ENCODE results near the gene FETUB.
A peak's percentile ranks its signal among the peaks of the same experiment; 100 is the strongest.

The FETUB gene

GRCh38 chr3:186637686-186638085 is 2.5 kb upstream of the FETUB start:
- CTCF ChIA-PET: no interaction called here

GRCh38 chr3:186638259-186638658 is 1.9 kb upstream of the FETUB start:
- no peaks in the 10 kb centered on the region for H3K4me1 ChIP-seq (ENCODE audit: control extremely low read depth in 1 of 4, control insufficient read depth in 4 of 4, insufficient read depth in 4 of 4, low read length in 3 of 4)
- no peak for DNase-seq
- H3K27me3 ChIP-seq (replicated peaks in 2 of 5; ENCODE audit: control insufficient read depth in 4 of 5, insufficient read depth in 5 of 5, low read length in 4 of 5): peaks cover 0 to 5% (median 3%) of the 10 kb centered on the region in 5 experiments
- 100% methylated on average over 2 of the region's 2 CpGs for WGBS (ENCODE audit: insufficient coverage)
- H3K36me3 ChIP-seq (ENCODE audit: control insufficient read depth in 4 of 4, insufficient read depth in 4 of 4, low read length in 3 of 4): no peaks in the 10 kb centered on the region
- ChIA-PET POLR2A (no interaction called here), CTCF (no interaction called here)
- no peak overlapping the region for H3K27ac ChIP-seq (ENCODE audit: insufficient read depth in 1 of 2, low read depth in 1 of 2, low read length in 2 of 2, poor library complexity in 1 of 2, severe bottlenecking in 2 of 2)
- no peak overlapping the region for H3K4me3 ChIP-seq (ENCODE audit: control insufficient read depth in 1 of 7, extremely low read depth in 1 of 7, insufficient read depth in 4 of 7, low read depth in 2 of 7, low read length in 6 of 7)
- H3K9me3 ChIP-seq (ENCODE audit: control extremely low read depth in 1 of 5, control insufficient read depth in 4 of 5, insufficient read depth in 2 of 5, low read depth in 1 of 5, low read length in 4 of 5): no peaks in the 10 kb centered on the region

More at GRCh38 chr3:186637686-186638085, 2.5 kb upstream of the FETUB start:
- H3K4me1 ChIP-seq (ENCODE audit: control extremely low read depth in 1 of 4, control insufficient read depth in 4 of 4, insufficient read depth in 4 of 4, low read length in 3 of 4): no peaks in the 10 kb centered on the region
- POLR2A ChIA-PET: no interaction called here
- H3K27me3 ChIP-seq (replicated peaks in 2 of 5; ENCODE audit: control insufficient read depth in 4 of 5, insufficient read depth in 5 of 5, low read length in 4 of 5): peaks cover 0 to 4% (median 2%) of the 10 kb centered on the region in 5 experiments
- 86% methylated on average over 2 of the region's 3 CpGs for WGBS (ENCODE audit: insufficient coverage)
- no peak overlapping the region for H3K4me3 ChIP-seq (ENCODE audit: control insufficient read depth in 1 of 7, extremely low read depth in 1 of 7, insufficient read depth in 4 of 7, low read depth in 2 of 7, low read length in 6 of 7)
- H3K36me3 ChIP-seq (ENCODE audit: control insufficient read depth in 4 of 4, insufficient read depth in 4 of 4, low read length in 3 of 4): no peaks in the 10 kb centered on the region
- H3K9me3 ChIP-seq (ENCODE audit: control extremely low read depth in 1 of 5, control insufficient read depth in 4 of 5, insufficient read depth in 2 of 5, low read depth in 1 of 5, low read length in 4 of 5): no peaks in the 10 kb centered on the region
- no peak overlapping the region for H3K27ac ChIP-seq (ENCODE audit: insufficient read depth in 1 of 2, low read depth in 1 of 2, low read length in 2 of 2, poor library complexity in 1 of 2, severe bottlenecking in 2 of 2)
- DNase-seq: no peak

GRCh38 chr3:186640473-186640818 is 247 bp downstream of the FETUB start:
- H3K4me1 ChIP-seq (ENCODE audit: control extremely low read depth in 1 of 4, control insufficient read depth in 4 of 4, insufficient read depth in 4 of 4, low read length in 3 of 4): no peaks in the 10 kb centered on the region
- H3K9me3 ChIP-seq (ENCODE audit: control extremely low read depth in 1 of 5, control insufficient read depth in 4 of 5, insufficient read depth in 2 of 5, low read depth in 1 of 5, low read length in 4 of 5): no peaks in the 10 kb centered on the region
- H3K27me3 ChIP-seq (replicated peaks in 2 of 5; ENCODE audit: control insufficient read depth in 4 of 5, insufficient read depth in 5 of 5, low read length in 4 of 5): peaks cover 0 to 5% (median 3%) of the 10 kb centered on the region in 5 experiments
- H3K4me3 ChIP-seq (ENCODE audit: control insufficient read depth in 1 of 7, extremely low read depth in 1 of 7, insufficient read depth in 4 of 7, low read depth in 2 of 7, low read length in 6 of 7): no peak overlapping the region
- ChIA-PET POLR2A (no interaction called here), CTCF (interaction anchor here (2.3 kb wide), 1 partner anchor 23 kb away, joined by 7 read pairs; no protein-coding TSS in a partner anchor)
- WGBS (ENCODE audit: insufficient coverage): 89% methylated on average over 7 of the region's 9 CpGs
- no peak overlapping the region for H3K27ac ChIP-seq (ENCODE audit: insufficient read depth in 1 of 2, low read depth in 1 of 2, low read length in 2 of 2, poor library complexity in 1 of 2, severe bottlenecking in 2 of 2)
- H3K36me3 ChIP-seq (ENCODE audit: control insufficient read depth in 4 of 4, insufficient read depth in 4 of 4, low read length in 3 of 4): no peaks in the 10 kb centered on the region
- no peak for DNase-seq

- CTCF ChIA-PET: interaction anchor here (1.5 to 2.3 kb wide), 2 partner anchors 11 to 24 kb away, joined by 3 to 7 read pairs; no protein-coding TSS in a partner anchor
- peaks cover 0 to 5% (median 2%) of the 10 kb centered on the region in 5 experiments for H3K27me3 ChIP-seq (replicated peaks in 2 of 5; ENCODE audit: control insufficient read depth in 4 of 5, insufficient read depth in 5 of 5, low read length in 4 of 5)
- POLR2A ChIA-PET: no interaction called here
- no peak overlapping the region for H3K27ac ChIP-seq (ENCODE audit: insufficient read depth in 1 of 2, low read depth in 1 of 2, low read length in 2 of 2, poor library complexity in 1 of 2, severe bottlenecking in 2 of 2)
- H3K36me3 ChIP-seq (ENCODE audit: control insufficient read depth in 4 of 4, insufficient read depth in 4 of 4, low read length in 3 of 4): no peaks in the 10 kb centered on the region
- no peak for DNase-seq
- H3K4me1 ChIP-seq (ENCODE audit: control extremely low read depth in 1 of 4, control insufficient read depth in 4 of 4, insufficient read depth in 4 of 4, low read length in 3 of 4): no peaks in the 10 kb centered on the region
- H3K9me3 ChIP-seq (ENCODE audit: control extremely low read depth in 1 of 5, control insufficient read depth in 4 of 5, insufficient read depth in 2 of 5, low read depth in 1 of 5, low read length in 4 of 5): no peaks in the 10 kb centered on the region
- H3K4me3 ChIP-seq (ENCODE audit: control insufficient read depth in 1 of 7, extremely low read depth in 1 of 7, insufficient read depth in 4 of 7, low read depth in 2 of 7, low read length in 6 of 7): no peak overlapping the region
Measured at GRCh38 chr3:186640929-186641328, 730 bp downstream of the FETUB start.

DNA sequence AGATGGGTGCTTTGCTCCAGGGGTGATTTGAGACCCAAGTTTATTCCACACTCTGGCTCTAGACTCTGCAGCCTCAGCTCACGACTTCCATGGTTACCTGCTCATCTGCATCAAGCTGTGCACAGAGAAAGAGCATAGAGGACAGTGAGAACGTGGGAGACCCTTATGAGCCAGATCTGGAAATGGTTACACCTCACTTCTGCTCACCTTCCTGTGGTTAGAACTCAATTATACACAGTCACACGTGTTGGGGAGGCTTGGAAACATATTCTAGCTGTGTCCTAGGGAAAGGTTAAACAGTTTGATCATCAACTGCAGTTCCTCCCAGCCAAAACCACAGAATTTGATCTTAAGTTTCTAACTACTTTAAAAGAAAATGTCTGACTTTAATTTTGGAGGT is 1.8 kb downstream of the FETUB start:
- Histone ChIP-seq H3K9me3 (ENCODE audit: control extremely low read depth in 1 of 5, control insufficient read depth in 4 of 5, insufficient read depth in 2 of 5, low read depth in 1 of 5, low read length in 4 of 5) (no peaks in the 10 kb centered on the region), H3K4me1 (ENCODE audit: control extremely low read depth in 1 of 4, control insufficient read depth in 4 of 4, insufficient read depth in 4 of 4, low read length in 3 of 4) (no peaks in the 10 kb centered on the region), H3K36me3 (ENCODE audit: control insufficient read depth in 4 of 4, insufficient read depth in 4 of 4, low read length in 3 of 4) (no peaks in the 10 kb centered on the region), H3K27me3 (replicated peaks in 2 of 5; ENCODE audit: control insufficient read depth in 4 of 5, insufficient read depth in 5 of 5, low read length in 4 of 5) (peaks cover 0 to 5% (median 2%) of the 10 kb centered on the region in 5 experiments), H3K4me3 (ENCODE audit: control insufficient read depth in 1 of 7, extremely low read depth in 1 of 7, insufficient read depth in 4 of 7, low read depth in 2 of 7, low read length in 6 of 7) (no peak overlapping the region), H3K27ac (ENCODE audit: insufficient read depth in 1 of 2, low read depth in 1 of 2, low read length in 2 of 2, poor library complexity in 1 of 2, severe bottlenecking in 2 of 2) (no peak overlapping the region)
- no peak for DNase-seq
- 31% methylated on average over 3 of the region's 3 CpGs for WGBS (ENCODE audit: insufficient coverage)
- ChIA-PET CTCF (interaction anchor here (0.8 to 2.3 kb wide), 5 partner anchors 8 to 32 kb away, joined by 3 to 7 read pairs (median 3); no protein-coding TSS in a partner anchor), POLR2A (no interaction called here)

GRCh38 chr3:186643493-186643892 is 3.3 kb downstream of the FETUB start:
- peak in 2 of 3 donors; percentile 5 to 34 for DNase-seq
- Histone ChIP-seq H3K27ac (ENCODE audit: insufficient read depth in 1 of 2, low read depth in 1 of 2, low read length in 2 of 2, poor library complexity in 1 of 2, severe bottlenecking in 2 of 2) (no peak overlapping the region), H3K4me3 (ENCODE audit: control insufficient read depth in 1 of 7, extremely low read depth in 1 of 7, insufficient read depth in 4 of 7, low read depth in 2 of 7, low read length in 6 of 7) (no peak overlapping the region), H3K36me3 (ENCODE audit: control insufficient read depth in 4 of 4, insufficient read depth in 4 of 4, low read length in 3 of 4) (no peaks in the 10 kb centered on the region), H3K4me1 (ENCODE audit: control extremely low read depth in 1 of 4, control insufficient read depth in 4 of 4, insufficient read depth in 4 of 4, low read length in 3 of 4) (no peaks in the 10 kb centered on the region), H3K9me3 (ENCODE audit: control extremely low read depth in 1 of 5, control insufficient read depth in 4 of 5, insufficient read depth in 2 of 5, low read depth in 1 of 5, low read length in 4 of 5) (peaks cover 0 to 1% (median 0%) of the 10 kb centered on the region in 5 experiments), H3K27me3 (replicated peaks in 2 of 5; ENCODE audit: control insufficient read depth in 4 of 5, insufficient read depth in 5 of 5, low read length in 4 of 5) (peaks cover 0 to 5% (median 2%) of the 10 kb centered on the region in 5 experiments)
- POLR2A ChIA-PET: no interaction called here
- WGBS (ENCODE audit: insufficient coverage): 100% methylated on average over 1 of the region's 1 CpG
- CTCF ChIA-PET: interaction anchor here (1.3 kb wide), 1 partner anchor 26 kb away, joined by 4 read pairs; no protein-coding TSS in a partner anchor

DNA sequence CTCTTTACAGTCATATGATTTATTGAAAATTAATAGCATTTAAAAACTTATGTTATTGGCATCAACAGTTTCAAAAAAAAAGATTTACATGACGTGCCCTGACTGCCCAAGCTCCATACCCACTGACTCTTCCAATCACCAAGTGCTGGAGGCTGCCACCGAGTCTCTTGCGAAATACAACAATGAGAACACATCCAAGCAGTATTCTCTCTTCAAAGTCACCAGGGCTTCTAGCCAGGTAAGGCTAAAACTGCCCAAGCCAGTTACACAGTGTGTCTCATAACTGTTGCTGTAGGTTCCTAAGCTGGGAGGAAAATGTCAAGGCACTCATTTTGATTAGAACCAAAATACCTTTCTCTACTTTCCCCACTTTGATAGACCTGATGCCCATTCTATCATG is 4.5 kb downstream of the FETUB start:
- DNase-seq: no peak
- H3K27me3 ChIP-seq (replicated peaks in 2 of 5; ENCODE audit: control insufficient read depth in 4 of 5, insufficient read depth in 5 of 5, low read length in 4 of 5): peaks cover 0 to 5% (median 0%) of the 10 kb centered on the region in 5 experiments
- ChIA-PET CTCF (no interaction called here), POLR2A (no interaction called here)
- H3K4me3 ChIP-seq (ENCODE audit: control insufficient read depth in 1 of 7, extremely low read depth in 1 of 7, insufficient read depth in 4 of 7, low read depth in 2 of 7, low read length in 6 of 7): no peak overlapping the region
- no peaks in the 10 kb centered on the region for H3K4me1 ChIP-seq (ENCODE audit: control extremely low read depth in 1 of 4, control insufficient read depth in 4 of 4, insufficient read depth in 4 of 4, low read length in 3 of 4)
- peaks cover 0 to 1% (median 0%) of the 10 kb centered on the region in 5 experiments for H3K9me3 ChIP-seq (ENCODE audit: control extremely low read depth in 1 of 5, control insufficient read depth in 4 of 5, insufficient read depth in 2 of 5, low read depth in 1 of 5, low read length in 4 of 5)
- H3K27ac ChIP-seq (ENCODE audit: insufficient read depth in 1 of 2, low read depth in 1 of 2, low read length in 2 of 2, poor library complexity in 1 of 2, severe bottlenecking in 2 of 2): no peak overlapping the region
- 100% methylated on average over 3 of the region's 3 CpGs for WGBS (ENCODE audit: insufficient coverage)
- no peaks in the 10 kb centered on the region for H3K36me3 ChIP-seq (ENCODE audit: control insufficient read depth in 4 of 4, insufficient read depth in 4 of 4, low read length in 3 of 4)

All from common myeloid progenitor, CD34-positive (primary cell).